Neural crest cell (in vitro differentiated cells): ENCODE measurements around the gene KIAA1217. TPM values are rescaled to one million over a fixed set of nuclear protein-coding genes. Genes with fewer than 3 reads are reported as not detected.

Source experiments
- DNase-seq: peaks from one replicate; pipeline ENCODE4 v3.0.0; 2021; ENCODE audit warnings: low read depth, mixed read lengths, low spot score
- H3K27ac Mint-ChIP-seq: one replicate; pipeline ENCODE4 v1.8.0; 2021; ENCODE audit warnings: mild to moderate bottlenecking, mixed read lengths; ENCODE audit not compliant: unreplicated experiment
- H3K27me3 Mint-ChIP-seq: 2 replicates; pipeline ENCODE4 v1.8.0; 2021; ENCODE audit warnings: low read depth, mild to moderate bottlenecking, mixed read lengths
- H3K36me3 Mint-ChIP-seq: 2 replicates; pipeline ENCODE4 v1.8.0; 2021; ENCODE audit warnings: low read depth, mild to moderate bottlenecking, mixed read lengths
- H3K4me1 Mint-ChIP-seq: 2 replicates; pipeline ENCODE4 v1.8.0; 2021; ENCODE audit warnings: mixed read lengths
- H3K4me3 Mint-ChIP-seq: one replicate; pipeline ENCODE4 v1.8.0; 2021; ENCODE audit warnings: mild to moderate bottlenecking, mixed read lengths
- H3K9me3 Mint-ChIP-seq: 2 replicates; pipeline ENCODE4 v1.8.0; 2021; ENCODE audit warnings: mixed read lengths
- CTCF ChIP-seq: fragments of 200-600 bp; sonication (generic); conservative IDR thresholded peaks from 2 replicates; pipeline ENCODE4 v1.5.0; 2021; ENCODE audit warnings: antibody characterized with exemption, mild to moderate bottlenecking
- microRNA-seq: library from miRNA; unstranded; fragments of <30 nt; microRNA quantifications from one replicate; pipeline ENCODE4, GENCODE V29; 2020
- total RNA-seq: library from RNA; stranded (reverse); gene quantifications from 2 replicates; pipeline ENCODE4 v1.2.1, GENCODE V29; 2021

The KIAA1217 gene
- total RNA-seq, 1 donor from 2014 or later: 10.5 TPM

DNA sequence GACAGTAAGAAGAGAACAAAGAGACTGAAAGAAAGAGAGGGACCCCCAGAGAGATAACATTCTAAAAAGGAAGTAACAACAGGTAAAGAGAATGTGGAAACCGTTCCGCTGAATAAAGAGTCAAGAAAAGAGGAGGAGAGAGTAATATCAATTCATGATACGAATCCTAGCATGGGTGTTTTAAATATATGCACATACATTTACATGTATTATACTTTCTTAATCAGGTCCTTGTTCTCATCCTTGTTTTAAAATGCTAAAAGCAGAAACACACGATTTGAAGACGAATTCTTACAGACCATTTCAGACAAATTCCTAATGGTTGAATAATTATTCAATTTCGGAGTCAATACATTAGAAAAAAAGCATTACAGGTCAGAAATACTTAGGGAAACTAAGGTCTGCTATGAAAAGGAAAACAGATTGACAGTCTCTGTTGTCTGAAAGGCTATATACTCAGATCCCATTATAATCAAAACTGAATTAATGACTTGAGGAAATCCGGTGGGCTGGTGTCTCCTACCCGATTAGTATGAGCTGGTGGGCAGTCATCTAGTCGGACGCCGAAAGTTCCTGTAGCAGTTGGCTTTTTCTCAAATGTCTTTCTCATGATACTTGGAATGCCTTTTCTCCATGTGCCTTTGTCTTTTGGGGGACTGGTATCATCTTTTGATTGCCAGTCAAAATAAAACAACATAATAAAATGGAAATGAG lies 387.4 kb downstream of the KIAA1217 start:
- Mint-ChIP-seq H3K4me3 (no peak overlapping the region), H3K36me3 (peaks cover 20% of the 10 kb centered on the region), H3K9me3 (no peaks in the 10 kb centered on the region), H3K27ac (no peak overlapping the region), H3K27me3 (no peaks in the 10 kb centered on the region), H3K4me1 (no peaks in the 10 kb centered on the region)
- no peak for TF ChIP-seq CTCF
- no peak for DNase-seq

DNA sequence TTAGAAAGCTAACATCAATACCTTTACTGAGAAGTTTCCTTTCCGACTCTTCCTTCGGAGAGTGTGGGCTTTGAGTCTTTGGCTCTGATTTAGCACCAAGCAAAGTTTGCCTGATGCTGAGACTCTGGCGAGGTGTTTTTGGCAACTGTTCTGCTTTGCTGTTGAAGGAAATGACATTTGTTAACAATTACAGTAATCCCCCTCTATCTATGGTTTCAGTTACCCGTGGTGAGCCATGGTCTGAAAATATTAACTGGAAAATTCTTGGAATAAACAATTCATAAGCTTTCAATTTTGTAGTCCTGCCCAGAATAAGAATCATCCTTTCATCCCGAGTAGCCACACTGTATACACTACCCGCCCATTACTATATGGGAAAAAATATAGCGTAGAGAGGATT lies 388.5 kb downstream of the KIAA1217 start:
- H3K4me3 Mint-ChIP-seq: no peak overlapping the region
- no peak for TF ChIP-seq CTCF
- no peaks in the 10 kb centered on the region for H3K9me3 Mint-ChIP-seq
- no peak overlapping the region for H3K27ac Mint-ChIP-seq
- no peaks in the 10 kb centered on the region for H3K27me3 Mint-ChIP-seq
- H3K36me3 Mint-ChIP-seq: peaks cover 15% of the 10 kb centered on the region
- DNase-seq: no peak
- no peaks in the 10 kb centered on the region for H3K4me1 Mint-ChIP-seq

Small RNA genes within 50 kb of the gene (microRNA-seq; reads per million reads assigned to microRNA genes)
- gene MIR603: not detected
